ENCODE data around the gene CDH20.
A peak's percentile ranks its signal among the peaks of the same experiment; 100 is the strongest.

Gene CDH20

GRCh38 chr18:61388010-61388409 is 54.8 kb downstream of the CDH20 start:
- no peak for TF ChIP-seq CTCF (conservative IDR thresholded peaks at IDR 0.05; ENCODE audit: control insufficient read depth, insufficient read depth, low read depth, low read length)
- H3K4me3 ChIP-seq (ENCODE audit: control insufficient read depth, low read depth, low read length): no peak overlapping the region
- DNase-seq (ENCODE audit: low read depth): peak; percentile 68

- no peak for TF ChIP-seq CTCF (conservative IDR thresholded peaks at IDR 0.05; ENCODE audit: control insufficient read depth, insufficient read depth, low read depth, low read length)
- H3K4me3 ChIP-seq (ENCODE audit: control insufficient read depth, low read depth, low read length): no peak overlapping the region
- no peak for DNase-seq (ENCODE audit: low read depth)
These were observed 61.8 kb downstream of the CDH20 start for GRCh38 chr18:61394983-61395382.

- H3K4me3 ChIP-seq (ENCODE audit: control insufficient read depth, low read depth, low read length): no peak overlapping the region
- TF ChIP-seq CTCF (conservative IDR thresholded peaks at IDR 0.05; ENCODE audit: control insufficient read depth, insufficient read depth, low read depth, low read length): no peak
- DNase-seq (ENCODE audit: low read depth): no peak
These were observed 64.0 kb downstream of the CDH20 start for GRCh38 chr18:61397222-61397621.

GRCh38 chr18:61398961-61399705 is 65.9 kb downstream of the CDH20 start:
- no peak for TF ChIP-seq CTCF (conservative IDR thresholded peaks at IDR 0.05; ENCODE audit: control insufficient read depth, insufficient read depth, low read depth, low read length)
- peak; percentile 92 for DNase-seq (ENCODE audit: low read depth)
- H3K4me3 ChIP-seq (ENCODE audit: control insufficient read depth, low read depth, low read length): no peak overlapping the region

- peak; percentile 11 for DNase-seq (ENCODE audit: low read depth)
- no peak for TF ChIP-seq CTCF (conservative IDR thresholded peaks at IDR 0.05; ENCODE audit: control insufficient read depth, insufficient read depth, low read depth, low read length)
These were observed 66.9 kb downstream of the CDH20 start for GRCh38 chr18:61400016-61400635.

GRCh38 chr18:61400716-61401115 is 67.5 kb downstream of the CDH20 start:
- DNase-seq (ENCODE audit: low read depth): peak; percentile 89
- no peak for TF ChIP-seq CTCF (conservative IDR thresholded peaks at IDR 0.05; ENCODE audit: control insufficient read depth, insufficient read depth, low read depth, low read length)
- no peak overlapping the region for H3K4me3 ChIP-seq (ENCODE audit: control insufficient read depth, low read depth, low read length)

More at GRCh38 chr18:61400016-61400635, 66.9 kb downstream of the CDH20 start:
- H3K4me3 ChIP-seq (ENCODE audit: control insufficient read depth, low read depth, low read length): no peak overlapping the region

Data from fibroblast of mammary gland (primary cell).